ENCODE measurements around the gene C1orf122. TPM values are rescaled to one million over a fixed set of nuclear protein-coding genes. Genes with fewer than 3 reads are reported as not detected.
A peak's percentile ranks its signal among the peaks of the same experiment; 100 is the strongest.

Gene C1orf122
- total RNA-seq, 1 donor, result 11.6 TPM

DNA sequence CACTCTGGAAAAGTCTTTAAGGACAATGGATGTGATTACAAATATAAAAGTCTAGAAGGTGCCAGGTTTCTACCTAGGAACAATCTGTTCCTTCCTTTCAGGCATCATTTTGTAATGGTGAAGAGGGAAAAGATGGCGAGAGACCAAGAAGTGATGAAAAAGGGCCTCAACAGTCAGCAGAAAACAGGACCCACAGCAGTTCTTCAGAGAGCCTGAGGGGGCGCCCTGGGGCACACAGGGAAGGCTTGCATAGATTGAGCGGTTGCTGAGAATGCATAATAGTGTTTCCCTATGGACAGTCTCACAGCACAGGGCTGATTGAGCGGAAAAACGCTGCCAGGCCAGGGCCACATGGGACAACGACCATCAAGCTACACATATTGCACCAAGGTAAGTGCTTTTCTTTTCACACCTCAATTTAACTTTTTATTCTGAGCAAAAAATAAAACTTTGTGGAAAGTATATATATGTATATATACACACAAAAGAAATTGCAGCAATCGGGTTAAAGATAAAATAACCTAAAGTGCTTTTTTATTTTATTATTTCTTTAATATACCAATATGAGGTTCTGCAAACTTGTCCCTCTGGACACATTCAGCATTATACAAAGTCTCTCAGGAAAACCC, 3.6 kb downstream of the C1orf122 start:
- no peak overlapping the region for H3K4me3 ChIP-seq (ENCODE audit: insufficient read depth, low read length)
- H3K79me2 ChIP-seq (ENCODE audit: insufficient read depth, low read length), result peaks cover 53% of the 10 kb centered on the region
- TF ChIP-seq, protein P1, sequence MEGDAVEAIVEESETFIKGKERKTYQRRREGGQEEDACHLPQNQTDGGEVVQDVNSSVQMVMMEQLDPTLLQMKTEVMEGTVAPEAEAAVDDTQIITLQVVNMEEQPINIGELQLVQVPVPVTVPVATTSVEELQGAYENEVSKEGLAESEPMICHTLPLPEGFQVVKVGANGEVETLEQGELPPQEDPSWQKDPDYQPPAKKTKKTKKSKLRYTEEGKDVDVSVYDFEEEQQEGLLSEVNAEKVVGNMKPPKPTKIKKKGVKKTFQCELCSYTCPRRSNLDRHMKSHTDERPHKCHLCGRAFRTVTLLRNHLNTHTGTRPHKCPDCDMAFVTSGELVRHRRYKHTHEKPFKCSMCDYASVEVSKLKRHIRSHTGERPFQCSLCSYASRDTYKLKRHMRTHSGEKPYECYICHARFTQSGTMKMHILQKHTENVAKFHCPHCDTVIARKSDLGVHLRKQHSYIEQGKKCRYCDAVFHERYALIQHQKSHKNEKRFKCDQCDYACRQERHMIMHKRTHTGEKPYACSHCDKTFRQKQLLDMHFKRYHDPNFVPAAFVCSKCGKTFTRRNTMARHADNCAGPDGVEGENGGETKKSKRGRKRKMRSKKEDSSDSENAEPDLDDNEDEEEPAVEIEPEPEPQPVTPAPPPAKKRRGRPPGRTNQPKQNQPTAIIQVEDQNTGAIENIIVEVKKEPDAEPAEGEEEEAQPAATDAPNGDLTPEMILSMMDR (IDR thresholded peaks at IDR 0.05; ENCODE audit: extremely low read depth, low read depth, low read length), result peak; percentile 92
- peaks cover 35% of the 10 kb centered on the region for H4K20me1 ChIP-seq (ENCODE audit: insufficient read depth, low read length)
- peak; percentile 94 for DNase-seq (ENCODE audit: insufficient read length, low spot score, missing footprints)
- H3K36me3 ChIP-seq (ENCODE audit: insufficient read depth, low read length), result peaks cover 32% of the 10 kb centered on the region
- H3K4me2 ChIP-seq (ENCODE audit: insufficient read depth, low read length), result no peak overlapping the region
- peaks cover 29% of the 10 kb centered on the region for H3K4me1 ChIP-seq (ENCODE audit: insufficient read depth, low read length)
- no peak overlapping the region for H2AFZ ChIP-seq (ENCODE audit: low read length)
- no peaks in the 10 kb centered on the region for H3K27me3 ChIP-seq (ENCODE audit: insufficient read depth, low read length)
- peak overlapping the region; percentile 66 for H3K27ac ChIP-seq (ENCODE audit: low read depth, low read length)
- H3K9me3 ChIP-seq (ENCODE audit: low read depth, low read length), result no peaks in the 10 kb centered on the region

DNA sequence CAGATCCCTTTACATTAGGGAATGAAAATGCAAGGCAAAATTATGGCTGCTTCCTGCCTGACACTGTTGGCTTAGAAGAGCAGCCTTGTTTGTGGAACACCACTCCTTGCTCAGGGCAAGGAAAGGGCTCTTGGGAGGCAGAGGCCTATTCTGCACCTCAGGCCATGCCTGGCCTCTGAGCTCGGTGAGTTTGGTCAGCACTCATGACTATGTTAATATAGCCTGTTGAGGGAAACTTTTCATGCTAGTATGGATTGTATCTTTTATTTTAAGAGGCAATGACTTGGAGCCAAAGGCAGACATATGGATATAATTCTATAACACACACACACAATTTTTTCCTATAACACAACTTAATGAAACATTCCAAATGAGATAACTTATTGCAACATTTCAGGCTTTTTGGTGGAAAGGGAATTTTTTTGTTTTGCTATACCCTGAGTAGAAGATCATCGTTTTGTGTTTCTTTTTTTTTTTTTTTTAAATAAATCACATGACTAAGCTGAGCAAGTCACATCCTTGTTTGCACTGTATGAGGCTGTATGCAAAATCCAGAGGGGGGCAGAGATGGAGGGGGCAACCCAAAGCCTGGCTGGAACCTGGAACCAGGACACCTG, 6.0 kb downstream of the C1orf122 start:
- DNase-seq (ENCODE audit: insufficient read length, low spot score, missing footprints), result no peak

DNA sequence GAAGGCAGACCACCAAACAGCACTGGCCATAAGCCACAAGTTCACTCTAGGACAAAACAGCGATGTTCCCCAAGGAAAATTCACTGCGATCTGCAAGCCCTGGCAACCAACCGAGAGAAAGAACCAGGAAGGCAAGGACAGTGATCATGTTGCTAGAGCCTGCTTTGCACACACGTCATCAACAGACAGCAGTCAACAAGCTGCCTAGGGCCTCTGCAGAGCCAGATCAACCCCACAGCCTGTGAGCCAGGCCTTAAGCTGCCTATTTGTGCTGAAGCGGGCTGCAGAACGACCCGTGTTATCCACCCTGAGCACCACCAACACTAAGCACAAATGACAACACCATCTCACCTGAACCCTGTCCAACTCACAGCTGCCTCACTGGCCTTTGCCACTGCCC, 6.7 kb downstream of the C1orf122 start:
- H3K4me3 ChIP-seq (ENCODE audit: insufficient read depth, low read length), result no peak overlapping the region
- H2AFZ ChIP-seq (ENCODE audit: low read length), result no peak overlapping the region
- H4K20me1 ChIP-seq (ENCODE audit: insufficient read depth, low read length), result peaks cover 23% of the 10 kb centered on the region
- peaks cover 37% of the 10 kb centered on the region for H3K79me2 ChIP-seq (ENCODE audit: insufficient read depth, low read length)
- no peaks in the 10 kb centered on the region for H3K9me3 ChIP-seq (ENCODE audit: low read depth, low read length)
- no peak overlapping the region for H3K27ac ChIP-seq (ENCODE audit: low read depth, low read length)
- H3K27me3 ChIP-seq (ENCODE audit: insufficient read depth, low read length), result no peaks in the 10 kb centered on the region
- DNase-seq (ENCODE audit: insufficient read length, low spot score, missing footprints), result no peak
- peaks cover 45% of the 10 kb centered on the region for H3K36me3 ChIP-seq (ENCODE audit: insufficient read depth, low read length)
- TF ChIP-seq, protein P1 (IDR thresholded peaks at IDR 0.05; ENCODE audit: extremely low read depth, low read depth, low read length), result no peak
- H3K4me2 ChIP-seq (ENCODE audit: insufficient read depth, low read length), result no peak overlapping the region
- H3K4me1 ChIP-seq (ENCODE audit: insufficient read depth, low read length), result peaks cover 18% of the 10 kb centered on the region

More for the DNA sequence above, 6.0 kb downstream of the C1orf122 start:
- Histone ChIP-seq H3K79me2 (ENCODE audit: insufficient read depth, low read length) (peaks cover 37% of the 10 kb centered on the region), H3K36me3 (ENCODE audit: insufficient read depth, low read length) (peaks cover 41% of the 10 kb centered on the region), H3K4me1 (ENCODE audit: insufficient read depth, low read length) (peaks cover 21% of the 10 kb centered on the region), H2AFZ (ENCODE audit: low read length) (no peak overlapping the region), H3K4me2 (ENCODE audit: insufficient read depth, low read length) (no peak overlapping the region), H3K27me3 (ENCODE audit: insufficient read depth, low read length) (no peaks in the 10 kb centered on the region), H3K27ac (ENCODE audit: low read depth, low read length) (no peak overlapping the region), H3K4me3 (ENCODE audit: insufficient read depth, low read length) (no peak overlapping the region), H4K20me1 (ENCODE audit: insufficient read depth, low read length) (peaks cover 23% of the 10 kb centered on the region), H3K9me3 (ENCODE audit: low read depth, low read length) (no peaks in the 10 kb centered on the region)
- TF ChIP-seq, protein P1 (IDR thresholded peaks at IDR 0.05; ENCODE audit: extremely low read depth, low read depth, low read length), result no peak

GRCh38 chr1:37817481-37817880, 9.9 kb downstream of the C1orf122 start:
- H3K27me3 ChIP-seq (ENCODE audit: insufficient read depth, low read length), result no peaks in the 10 kb centered on the region
- H3K27ac ChIP-seq (ENCODE audit: low read depth, low read length), result no peak overlapping the region
- TF ChIP-seq, protein P1 (IDR thresholded peaks at IDR 0.05; ENCODE audit: extremely low read depth, low read depth, low read length), result no peak
- peaks cover 11% of the 10 kb centered on the region for H4K20me1 ChIP-seq (ENCODE audit: insufficient read depth, low read length)
- no peak overlapping the region for H3K4me3 ChIP-seq (ENCODE audit: insufficient read depth, low read length)
- peaks cover 5% of the 10 kb centered on the region for H3K4me1 ChIP-seq (ENCODE audit: insufficient read depth, low read length)
- peaks cover 17% of the 10 kb centered on the region for H3K79me2 ChIP-seq (ENCODE audit: insufficient read depth, low read length)
- H3K9me3 ChIP-seq (ENCODE audit: low read depth, low read length), result no peaks in the 10 kb centered on the region
- H2AFZ ChIP-seq (ENCODE audit: low read length), result no peak overlapping the region
- H3K36me3 ChIP-seq (ENCODE audit: insufficient read depth, low read length), result peaks cover 58% of the 10 kb centered on the region
- no peak overlapping the region for H3K4me2 ChIP-seq (ENCODE audit: insufficient read depth, low read length)
- DNase-seq (ENCODE audit: insufficient read length, low spot score, missing footprints), result no peak

Data from osteoblast (primary cell).